COLO829 (cell line): ENCODE results near the gene OR1N1.
"Not testable (repeated sequence)": the region's sequence is repeated elsewhere in the genome, so short reads cannot be mapped to it uniquely, and the experiment has no call there.

Source experiments
- DNase-seq: peaks from one replicate; pipeline ENCODE4 v3.0.0; 2012; ENCODE audit warnings: low spot score

The OR1N1 gene

GRCh38 chr9:122527193-122527592, at the start of gene OR1N1:
Gene OR1N1 (minus strand): TSS chr9:122527293. CDS start chr9:122527293, 0 bp downstream.
- no peak for DNase-seq

- DNase-seq: no peak
Observed at GRCh38 chr9:122572456-122572855, 45.4 kb upstream of the OR1N1 start.

- DNase-seq: no peak
Observed at GRCh38 chr9:122567901-122568300, 40.8 kb upstream of the OR1N1 start.

- no peak for DNase-seq
Observed at GRCh38 chr9:122562134-122562760, 35.2 kb upstream of the OR1N1 start.

GRCh38 chr9:122561446-122561845, 34.4 kb upstream of the OR1N1 start:
- DNase-seq: no peak

GRCh38 chr9:122552812-122553211, 25.7 kb upstream of the OR1N1 start, which contains the start of gene OR1N2:
Gene OR1N2 (plus strand): TSS chr9:122553112. CDS start chr9:122553212, 100 bp downstream.
- no peak for DNase-seq

GRCh38 chr9:122551371-122551770, 24.3 kb upstream of the OR1N1 start:
- DNase-seq: no peak

GRCh38 chr9:122546196-122546595, 19.1 kb upstream of the OR1N1 start:
- no peak for DNase-seq

- DNase-seq: no peak
Observed at GRCh38 chr9:122538757-122539156, 11.7 kb upstream of the OR1N1 start.

GRCh38 chr9:122537066-122537465, 10.0 kb upstream of the OR1N1 start:
- DNase-seq: not testable (repeated sequence)

GRCh38 chr9:122536134-122536533, 9.0 kb upstream of the OR1N1 start:
- no peak for DNase-seq

- not testable (repeated sequence) for DNase-seq
Observed at GRCh38 chr9:122531157-122531556, 4.1 kb upstream of the OR1N1 start.

- no peak for DNase-seq
Observed at GRCh38 chr9:122526602-122527001, 491 bp downstream of the OR1N1 start.

GRCh38 chr9:122519376-122519775, 7.7 kb downstream of the OR1N1 start:
- no peak for DNase-seq

GRCh38 chr9:122518841-122519240, 8.3 kb downstream of the OR1N1 start, which contains the start of gene OR1J4:
Gene OR1J4 (plus strand): TSS chr9:122519141. CDS start chr9:122519141, 0 bp downstream.
- DNase-seq: no peak

- DNase-seq: no peak
Observed at GRCh38 chr9:122518226-122518625, 8.9 kb downstream of the OR1N1 start.

GRCh38 chr9:122510502-122510901, 16.6 kb downstream of the OR1N1 start, which contains the start of gene OR1J2:
Gene OR1J2 (plus strand): TSS chr9:122510802. CDS start chr9:122510802, 0 bp downstream.
- DNase-seq: no peak

GRCh38 chr9:122506964-122507363, 20.1 kb downstream of the OR1N1 start:
- no peak for DNase-seq

- peak; percentile 68 for DNase-seq
Observed at GRCh38 chr9:122498883-122499288, 28.2 kb downstream of the OR1N1 start.

- DNase-seq: no peak
Observed at GRCh38 chr9:122479062-122479461, 48.0 kb downstream of the OR1N1 start.

- no peak for DNase-seq
Observed at GRCh38 chr9:122477826-122478225, 49.3 kb downstream of the OR1N1 start, which contains the start of gene OR1J1. Gene OR1J1 (minus strand): TSS chr9:122477926. CDS start chr9:122477926, 0 bp downstream.

GRCh38 chr9:122477346-122477745, 49.7 kb downstream of the OR1N1 start:
- DNase-seq: no peak
